Activated naive CD8-positive, alpha-beta T cell treated with anti-CD3 and anti-CD28 coated beads, Interleukin-2, amount 50 U/mL, for 24 hours (primary cell): Measurements from ENCODE around the gene PLEKHA4.

Experiments used
- ATAC-seq: fragments of 150-1000 bp; cut with Tn5 transposase; one replicate; pipeline ENCODE4 v1.10.0; 2021
- DNase-seq: peaks from one replicate; pipeline ENCODE4 v3.0.0; 2021
- H3K27ac Mint-ChIP-seq: one replicate; pipeline ENCODE4 v1.8.0; 2021; ENCODE audit warnings: mild to moderate bottlenecking, mixed read lengths
- H3K27me3 Mint-ChIP-seq: one replicate; pipeline ENCODE4 v1.8.0; 2021; ENCODE audit warnings: mixed read lengths
- H3K36me3 Mint-ChIP-seq: one replicate; pipeline ENCODE4 v1.8.0; 2021; ENCODE audit warnings: low read depth, mixed read lengths
- H3K4me1 Mint-ChIP-seq: one replicate; pipeline ENCODE4 v1.8.0; 2021; ENCODE audit warnings: mixed read lengths
- H3K4me3 Mint-ChIP-seq: one replicate; pipeline ENCODE4 v1.8.0; 2021; ENCODE audit warnings: mild to moderate bottlenecking, moderate library complexity, mixed read lengths
- H3K9me3 Mint-ChIP-seq: one replicate; pipeline ENCODE4 v1.8.0; 2021; ENCODE audit warnings: mixed read lengths

Gene PLEKHA4

DNA sequence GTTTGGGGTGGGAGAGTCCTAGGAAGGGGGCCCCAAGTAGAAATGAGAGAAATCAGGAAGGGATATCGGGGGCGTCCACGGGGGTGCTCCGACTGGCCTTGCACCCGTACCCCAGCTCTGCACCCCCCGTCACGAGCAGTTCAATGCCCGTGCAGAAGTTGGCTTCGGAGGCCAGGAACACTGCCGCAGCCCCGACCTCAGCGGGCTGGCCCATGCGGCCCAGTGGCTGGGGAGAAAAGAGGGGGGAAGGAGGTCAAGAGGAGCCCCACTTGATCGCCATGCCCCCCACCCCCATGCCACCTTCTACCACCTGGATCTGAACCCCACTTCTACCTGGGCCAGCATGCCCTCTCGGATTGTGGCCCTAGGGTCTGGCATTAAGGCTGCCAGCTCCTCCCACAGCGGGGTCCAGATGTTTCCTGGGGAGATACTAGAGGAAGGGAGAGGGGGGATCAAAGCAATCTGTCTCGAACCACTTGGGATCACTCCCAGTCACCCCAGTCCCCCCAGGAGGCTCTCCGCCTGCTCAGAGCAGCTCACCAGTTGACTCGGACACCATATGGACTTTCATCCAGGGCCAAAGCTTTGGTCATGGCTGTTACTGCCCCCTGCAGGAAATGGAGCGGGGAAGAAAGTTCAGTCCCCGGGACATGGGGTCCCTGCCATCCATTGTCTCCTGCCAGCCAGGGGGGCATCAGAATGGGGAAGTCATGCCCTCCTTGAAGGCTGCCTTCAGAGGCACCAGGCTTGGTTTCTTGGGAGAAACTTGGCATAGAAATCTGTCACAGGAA is 55.1 kb downstream of the PLEKHA4 start:
- H3K36me3 Mint-ChIP-seq = no peaks in the 10 kb centered on the region
- no peak overlapping the region for H3K4me3 Mint-ChIP-seq
- H3K27ac Mint-ChIP-seq = no peak overlapping the region
- H3K9me3 Mint-ChIP-seq = no peaks in the 10 kb centered on the region
- DNase-seq (no peak), ATAC-seq (no peak)
- peaks cover 20% of the 10 kb centered on the region for H3K4me1 Mint-ChIP-seq
- no peaks in the 10 kb centered on the region for H3K27me3 Mint-ChIP-seq

- H3K9me3 Mint-ChIP-seq = no peaks in the 10 kb centered on the region
- no peaks in the 10 kb centered on the region for H3K36me3 Mint-ChIP-seq
- H3K27me3 Mint-ChIP-seq = no peaks in the 10 kb centered on the region
- H3K27ac Mint-ChIP-seq = no peak overlapping the region
- peak; percentile 76 for DNase-seq
- peaks cover 20% of the 10 kb centered on the region for H3K4me1 Mint-ChIP-seq
- peak overlapping the region; percentile 82 for H3K4me3 Mint-ChIP-seq
- ATAC-seq = peak; percentile 56
Observed at GRCh38 chr19:48812094-48812929, 56.1 kb downstream of the PLEKHA4 start.

GRCh38 chr19:48810151-48810550 is 58.3 kb downstream of the PLEKHA4 start:
- Mint-ChIP-seq H3K36me3 (peaks cover 2% of the 10 kb centered on the region), H3K4me1 (peaks cover 17% of the 10 kb centered on the region), H3K27ac (peak overlapping the region; percentile 65), H3K4me3 (peak overlapping the region; percentile 80), H3K27me3 (no peaks in the 10 kb centered on the region), H3K9me3 (no peaks in the 10 kb centered on the region)
- DNase-seq (no peak), ATAC-seq (no peak)

DNA sequence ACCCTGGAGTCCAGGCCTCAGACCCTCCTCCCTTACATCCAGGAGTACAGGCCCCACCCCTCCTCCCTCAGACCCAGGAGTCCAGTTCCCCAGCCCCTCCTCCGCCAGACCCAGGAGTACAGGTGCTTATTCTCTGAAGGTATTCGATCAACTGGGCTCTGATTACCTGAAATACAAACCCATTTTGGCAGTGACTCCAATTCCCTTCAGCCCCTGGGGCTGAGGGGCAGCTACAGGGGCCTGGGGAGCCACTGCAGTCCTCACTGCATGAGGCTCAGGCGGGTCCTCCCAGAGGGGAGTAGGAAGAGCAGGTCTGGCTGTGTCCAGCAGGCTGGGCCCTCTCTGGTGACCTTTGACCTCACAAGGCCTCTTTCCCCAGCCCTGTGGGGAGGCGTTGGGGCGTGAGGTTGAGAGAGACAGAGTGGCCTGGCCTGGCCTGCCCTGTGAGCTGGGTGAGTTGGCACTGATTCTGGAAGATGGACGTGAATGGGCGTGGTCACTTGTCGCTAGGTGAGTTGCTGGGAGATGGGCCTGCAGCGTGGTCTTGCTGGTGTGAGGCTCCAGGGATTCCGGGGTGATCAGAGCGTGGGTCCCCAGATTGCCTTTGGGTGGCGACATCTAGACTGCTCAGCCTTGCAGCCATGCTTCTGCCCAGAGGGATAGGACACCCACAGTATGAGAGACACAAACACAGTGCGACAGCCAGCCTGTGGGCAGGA is 60.7 kb downstream of the PLEKHA4 start:
- H3K36me3 Mint-ChIP-seq = peaks cover 2% of the 10 kb centered on the region
- peaks cover 17% of the 10 kb centered on the region for H3K4me1 Mint-ChIP-seq
- no peaks in the 10 kb centered on the region for H3K27me3 Mint-ChIP-seq
- DNase-seq (no peak), ATAC-seq (no peak)
- H3K4me3 Mint-ChIP-seq = no peak overlapping the region
- no peaks in the 10 kb centered on the region for H3K9me3 Mint-ChIP-seq
- H3K27ac Mint-ChIP-seq = no peak overlapping the region

GRCh38 chr19:48806818-48807589 is 61.4 kb downstream of the PLEKHA4 start:
- Mint-ChIP-seq H3K4me3 (no peak overlapping the region), H3K27me3 (no peaks in the 10 kb centered on the region)

DNA sequence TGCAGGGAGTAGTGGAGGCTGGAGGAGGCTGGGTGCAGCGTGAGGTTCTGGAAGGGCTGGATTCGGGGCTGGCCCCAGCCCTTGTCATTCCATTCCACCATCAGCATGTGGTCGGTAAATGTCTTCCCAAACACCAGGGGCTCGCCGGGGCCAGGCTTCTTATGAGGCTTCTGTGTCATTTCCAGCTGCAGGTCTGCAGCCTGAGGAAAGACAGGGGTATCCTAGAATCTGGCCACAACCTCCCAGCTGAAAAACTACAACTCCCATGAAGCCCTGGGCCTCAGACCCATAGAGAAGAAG is 61.9 kb downstream of the PLEKHA4 start:
- Mint-ChIP-seq H3K4me3 (no peak overlapping the region), H3K27me3 (no peaks in the 10 kb centered on the region), H3K9me3 (no peaks in the 10 kb centered on the region), H3K36me3 (peaks cover 2% of the 10 kb centered on the region), H3K4me1 (peaks cover 12% of the 10 kb centered on the region), H3K27ac (no peak overlapping the region)
- no peak for ATAC-seq
- peak; percentile 31 for DNase-seq

More at GRCh38 chr19:48806818-48807589, 61.4 kb downstream of the PLEKHA4 start:
- Mint-ChIP-seq H3K27ac (no peak overlapping the region), H3K36me3 (peaks cover 2% of the 10 kb centered on the region), H3K9me3 (no peaks in the 10 kb centered on the region), H3K4me1 (peaks cover 13% of the 10 kb centered on the region)
- DNase-seq (no peak), ATAC-seq (peak; percentile 40)

DNA sequence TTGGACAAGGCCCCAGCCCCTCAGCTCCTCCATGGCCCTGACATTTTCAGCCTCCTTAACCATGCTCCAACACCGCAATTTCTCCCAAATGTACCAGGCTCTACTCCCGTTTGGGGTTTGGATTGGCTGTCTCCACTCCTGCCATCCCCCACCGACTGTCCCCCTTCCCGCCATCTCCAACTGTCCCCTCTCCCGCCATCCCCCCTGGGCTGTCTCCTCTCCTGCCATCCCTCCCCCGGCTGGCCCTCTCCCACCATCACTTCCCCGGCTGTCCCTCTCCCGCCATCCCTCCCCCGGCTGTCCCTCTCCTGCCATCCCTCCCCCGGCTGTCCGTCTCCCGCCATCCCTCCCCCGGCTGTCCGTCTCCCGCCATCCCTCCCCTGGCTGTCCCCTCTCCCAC is 63.0 kb downstream of the PLEKHA4 start:
- H3K27ac Mint-ChIP-seq = no peak overlapping the region

GRCh38 chr19:48804496-48804895 is 63.9 kb downstream of the PLEKHA4 start:
- Mint-ChIP-seq H3K9me3 (no peaks in the 10 kb centered on the region), H3K27ac (no peak overlapping the region), H3K27me3 (no peaks in the 10 kb centered on the region), H3K4me3 (no peak overlapping the region), H3K36me3 (peaks cover 2% of the 10 kb centered on the region), H3K4me1 (peaks cover 6% of the 10 kb centered on the region)
- DNase-seq (no peak), ATAC-seq (no peak)

More for the DNA sequence above, 63.0 kb downstream of the PLEKHA4 start:
- Mint-ChIP-seq H3K9me3 (no peaks in the 10 kb centered on the region), H3K27me3 (no peaks in the 10 kb centered on the region), H3K4me3 (no peak overlapping the region), H3K36me3 (peaks cover 2% of the 10 kb centered on the region), H3K4me1 (peaks cover 12% of the 10 kb centered on the region)
- no peak for ATAC-seq
- DNase-seq = no peak

DNA sequence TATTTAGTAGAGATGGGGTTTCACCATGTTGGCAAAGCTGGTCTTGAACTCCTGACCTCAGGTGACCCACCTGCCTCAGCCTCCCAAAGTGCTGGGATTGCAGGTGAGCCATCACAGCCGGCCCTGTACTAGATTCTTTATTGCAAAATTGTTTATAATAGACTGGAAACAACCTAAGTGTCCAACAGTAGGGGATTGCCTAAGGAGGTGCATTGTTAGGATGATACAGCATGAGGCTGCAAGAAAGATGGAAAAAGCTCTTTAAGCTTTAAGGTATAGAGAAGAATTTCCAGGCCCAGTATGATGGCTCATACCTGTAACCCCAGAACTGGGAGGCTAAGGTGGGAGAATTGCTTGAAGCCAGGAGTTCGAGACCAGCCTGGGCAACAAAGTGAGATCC is 65.8 kb downstream of the PLEKHA4 start:
- no peak overlapping the region for H3K4me3 Mint-ChIP-seq
- H3K27ac Mint-ChIP-seq = no peak overlapping the region
- no peaks in the 10 kb centered on the region for H3K27me3 Mint-ChIP-seq
- peaks cover 2% of the 10 kb centered on the region for H3K4me1 Mint-ChIP-seq
- ATAC-seq (no peak), DNase-seq (no peak)
- H3K9me3 Mint-ChIP-seq = no peaks in the 10 kb centered on the region
- H3K36me3 Mint-ChIP-seq = peaks cover 2% of the 10 kb centered on the region

- Mint-ChIP-seq H3K27ac (no peak overlapping the region), H3K36me3 (no peaks in the 10 kb centered on the region)
- DNase-seq = no peak
Observed at GRCh38 chr19:48799358-48800300, 68.8 kb downstream of the PLEKHA4 start.

GRCh38 chr19:48798937-48799336 is 69.5 kb downstream of the PLEKHA4 start:
- H3K9me3 Mint-ChIP-seq = no peaks in the 10 kb centered on the region
- DNase-seq (no peak), ATAC-seq (no peak)
- peaks cover 4% of the 10 kb centered on the region for H3K4me1 Mint-ChIP-seq
- no peak overlapping the region for H3K27ac Mint-ChIP-seq
- no peaks in the 10 kb centered on the region for H3K27me3 Mint-ChIP-seq
- H3K36me3 Mint-ChIP-seq = no peaks in the 10 kb centered on the region
- H3K4me3 Mint-ChIP-seq = no peak overlapping the region

More at GRCh38 chr19:48799358-48800300, 68.8 kb downstream of the PLEKHA4 start:
- H3K27me3 Mint-ChIP-seq = no peaks in the 10 kb centered on the region
- peaks cover 4% of the 10 kb centered on the region for H3K4me1 Mint-ChIP-seq
- H3K4me3 Mint-ChIP-seq = no peak overlapping the region
- no peaks in the 10 kb centered on the region for H3K9me3 Mint-ChIP-seq
- ATAC-seq = no peak

DNA sequence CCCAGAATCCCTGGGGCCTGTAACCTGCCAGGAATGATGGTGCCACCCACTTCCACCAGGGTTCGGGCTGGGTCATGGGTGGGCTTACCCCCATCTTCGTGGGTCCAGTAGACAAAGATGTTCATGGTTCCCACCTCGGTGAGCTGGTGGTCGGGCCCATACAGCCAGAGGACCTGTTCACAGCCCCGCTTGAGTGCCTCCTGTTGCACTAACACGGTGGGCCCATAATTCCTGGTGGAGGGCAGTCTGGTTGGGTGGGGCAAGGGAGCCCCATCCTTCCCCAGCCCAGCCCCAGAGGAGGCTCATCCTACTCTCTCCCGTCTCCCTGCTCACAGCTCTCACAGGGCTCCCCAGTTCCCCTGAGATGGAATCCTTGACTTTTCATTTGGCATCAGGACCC is 71.3 kb downstream of the PLEKHA4 start:
- ATAC-seq = no peak
- Mint-ChIP-seq H3K9me3 (no peaks in the 10 kb centered on the region), H3K27me3 (no peaks in the 10 kb centered on the region), H3K4me3 (no peak overlapping the region), H3K4me1 (peaks cover 4% of the 10 kb centered on the region), H3K27ac (no peak overlapping the region), H3K36me3 (no peaks in the 10 kb centered on the region)
- DNase-seq = no peak

DNA sequence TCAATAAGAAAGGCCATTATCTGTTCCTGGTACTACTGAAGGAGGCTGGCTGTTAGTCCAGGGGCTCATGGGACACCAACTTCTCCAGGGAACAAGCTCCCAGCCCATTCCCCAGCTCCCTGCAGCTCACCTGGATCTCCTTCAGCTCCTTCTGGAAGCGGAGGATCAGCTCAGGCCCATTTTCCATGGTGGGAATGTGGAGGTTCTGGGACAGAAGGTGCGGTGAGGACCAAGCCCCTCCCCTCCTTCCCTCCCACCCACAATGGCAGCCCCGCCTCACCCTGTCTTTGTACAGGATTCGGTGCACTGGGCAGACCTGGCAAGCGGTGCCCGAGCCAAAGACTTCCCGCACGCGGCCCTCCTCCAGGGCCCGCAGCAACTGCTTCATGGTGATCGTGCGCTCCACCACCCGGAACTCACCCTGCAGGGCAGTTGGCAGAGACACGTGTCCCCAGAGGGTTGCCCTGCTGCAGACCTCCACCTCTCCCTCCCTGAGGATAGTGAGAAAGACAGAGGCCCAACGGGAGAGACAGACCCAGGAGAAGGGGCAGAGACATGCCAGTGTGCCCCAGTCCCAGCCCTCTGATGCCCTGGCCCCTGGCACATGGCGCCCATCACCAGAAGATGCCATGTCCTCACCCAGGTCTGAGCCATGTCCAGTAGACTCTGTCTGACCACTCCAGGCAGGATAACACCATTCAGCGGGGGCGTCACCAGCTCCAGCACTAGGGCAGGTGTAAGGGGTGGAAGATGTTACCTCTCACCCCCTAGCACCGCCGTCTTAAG is 71.9 kb downstream of the PLEKHA4 start:
- DNase-seq = no peak
- H3K4me1 Mint-ChIP-seq = peaks cover 4% of the 10 kb centered on the region
- H3K27me3 Mint-ChIP-seq = no peaks in the 10 kb centered on the region
- no peak overlapping the region for H3K4me3 Mint-ChIP-seq
- no peaks in the 10 kb centered on the region for H3K9me3 Mint-ChIP-seq
- no peak overlapping the region for H3K27ac Mint-ChIP-seq
- ATAC-seq = no peak
- no peaks in the 10 kb centered on the region for H3K36me3 Mint-ChIP-seq
